GF-D8 (cell line): ENCODE measurements around the gene OR1F1.
A peak's percentile ranks its signal among the peaks of the same experiment; 100 is the strongest.
"Not testable (repeated sequence)": the region's sequence is repeated elsewhere in the genome, so short reads cannot be mapped to it uniquely, and the experiment has no call there.

Source experiments
- DNase-seq: peaks from one replicate; lab custom pipeline; 2025; lab: John Stamatoyannopoulos, UW

The OR1F1 gene

DNA sequence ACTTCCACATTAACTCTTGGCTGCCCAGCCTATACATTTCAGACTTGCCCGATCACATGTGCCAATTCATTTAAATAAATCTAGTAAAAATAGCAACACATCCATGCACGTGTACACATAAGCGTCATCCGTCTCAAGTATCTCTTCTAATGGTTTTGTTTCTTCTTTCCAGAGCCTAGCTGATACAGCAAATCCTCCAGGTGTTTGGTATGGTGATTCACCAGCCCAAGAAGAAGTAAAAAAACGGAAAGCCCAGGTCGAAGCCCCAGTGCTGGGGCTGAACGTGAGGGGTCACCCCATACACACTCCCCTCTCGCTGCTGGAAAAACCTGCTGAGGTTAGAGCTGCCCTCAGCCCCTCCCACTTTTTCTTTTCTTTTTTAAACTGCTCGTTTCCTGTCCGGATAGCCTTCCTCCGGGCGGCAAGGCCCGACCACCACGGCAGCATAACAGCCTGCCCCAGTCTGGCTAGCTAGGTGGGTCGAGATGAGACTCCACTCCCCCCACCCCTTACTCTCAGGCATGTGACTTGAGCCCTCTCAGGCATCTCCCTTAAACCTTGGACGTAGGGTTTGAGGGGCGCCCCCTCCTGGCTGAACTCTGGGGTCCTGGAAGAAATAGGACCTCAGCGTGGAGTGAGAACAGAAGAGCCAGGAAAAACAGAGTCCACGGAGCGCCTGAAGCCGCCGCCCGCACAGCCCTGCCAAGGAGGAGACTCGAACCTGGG, 13.9 kb upstream of the OR1F1 start:
- no peak for DNase-seq

DNA sequence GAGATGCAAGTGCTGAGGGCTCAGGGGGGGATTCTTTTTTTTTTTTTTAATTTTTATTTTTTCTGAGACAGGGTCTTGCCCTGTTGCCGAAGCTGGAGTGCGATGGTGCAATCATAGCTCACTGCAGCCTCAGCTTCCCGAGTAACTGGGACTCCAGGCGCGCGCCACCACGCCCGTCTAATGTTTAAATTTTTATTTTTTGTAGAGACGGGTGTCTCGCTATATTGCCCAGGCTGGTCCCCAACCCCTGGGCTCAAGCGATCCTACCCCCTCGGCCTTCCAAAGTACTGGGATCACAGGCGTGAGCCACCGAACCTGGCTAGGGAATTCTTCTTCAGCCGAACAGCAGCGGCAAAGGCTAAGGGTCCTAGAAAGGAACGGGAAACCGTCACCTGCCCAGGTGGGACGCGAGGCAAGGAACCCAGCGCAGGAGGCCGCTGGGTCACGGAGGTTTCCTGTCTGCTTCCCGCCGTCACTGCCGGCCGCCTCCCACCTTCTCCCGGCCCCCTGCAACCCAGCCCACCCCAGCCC, 13.3 kb upstream of the OR1F1 start:
- DNase-seq = no peak

GRCh38 chr16:3175157-3176093, 12.6 kb upstream of the OR1F1 start:
- DNase-seq = no peak

DNA sequence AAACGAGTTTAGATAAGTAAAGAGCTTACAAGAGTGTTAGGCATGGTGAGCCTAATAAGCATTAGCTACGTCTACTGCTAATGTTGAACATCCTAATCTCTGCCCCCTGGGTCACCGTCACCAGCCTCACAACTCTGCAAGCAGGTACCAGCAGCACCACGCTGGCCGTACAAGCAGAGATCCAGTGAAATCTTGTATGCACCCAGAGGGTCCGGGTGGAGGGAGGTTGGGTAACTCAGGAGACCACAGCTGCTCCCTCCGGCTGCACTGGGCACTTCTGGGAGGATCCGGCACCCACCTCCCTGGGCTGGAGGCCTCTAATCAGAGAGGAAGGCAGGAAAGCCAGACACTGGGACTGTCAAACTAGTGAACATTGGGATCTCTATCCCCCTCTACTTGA, 8.4 kb upstream of the OR1F1 start:
- no peak for DNase-seq

- no peak for DNase-seq
Measured at GRCh38 chr16:3180445-3180878, 7.5 kb upstream of the OR1F1 start.

DNA sequence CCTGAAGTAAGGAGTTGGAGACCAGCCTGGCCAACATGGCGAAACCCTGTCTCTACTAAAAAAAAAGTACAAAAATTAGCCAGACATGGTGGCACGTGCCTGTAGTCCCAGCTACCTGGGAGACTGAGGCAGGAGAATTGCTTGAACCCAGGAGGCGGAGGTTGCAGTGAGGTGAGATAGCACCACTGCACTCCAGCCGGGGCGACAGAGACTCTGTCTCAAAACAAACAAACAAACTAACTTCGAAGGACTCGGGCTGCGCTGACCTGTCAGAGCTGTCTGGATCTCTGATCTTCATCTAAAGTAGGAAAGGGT, 5.8 kb upstream of the OR1F1 start:
- DNase-seq = not testable (repeated sequence)

DNA sequence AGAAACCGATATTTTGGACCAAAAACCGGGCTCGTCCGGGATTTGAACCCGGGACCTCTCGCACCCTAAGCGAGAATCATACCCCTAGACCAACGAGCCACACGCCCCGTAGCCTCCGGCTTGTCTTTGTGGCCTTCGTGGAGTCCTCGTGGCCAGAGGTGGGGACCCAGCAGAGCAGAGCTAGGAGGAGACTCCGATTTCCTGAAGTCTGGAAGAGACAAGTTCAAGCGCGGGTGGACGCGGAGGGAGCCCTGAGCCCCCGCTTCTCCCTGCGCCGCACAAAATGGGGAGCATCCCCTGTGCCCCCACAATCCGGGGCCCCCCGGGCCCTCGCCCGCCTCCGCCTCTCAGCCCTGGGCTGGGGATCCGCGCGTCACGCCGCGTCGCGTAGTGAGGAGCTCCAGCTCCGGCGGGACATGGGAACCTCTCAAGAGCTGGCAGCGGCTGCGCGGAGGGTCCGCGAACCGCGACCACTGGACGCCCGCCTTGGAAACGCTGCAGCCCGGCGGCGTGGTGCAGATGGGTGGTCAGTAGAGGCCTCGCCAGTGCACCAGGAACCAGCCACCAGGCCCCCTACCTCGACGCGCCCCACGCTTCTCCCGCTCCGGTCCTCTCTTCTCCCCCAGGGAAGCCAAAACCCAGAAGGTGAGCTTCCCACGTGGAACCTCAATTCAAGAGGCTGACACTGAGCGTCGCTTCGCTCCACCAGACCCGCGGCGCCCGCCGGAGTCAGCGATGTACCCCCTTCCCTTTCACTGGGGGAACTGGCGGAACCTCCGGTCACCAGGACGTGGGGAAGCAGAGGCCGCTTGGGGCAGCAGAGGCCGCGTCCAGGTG, 5.2 kb upstream of the OR1F1 start:
- peak; percentile 26 for DNase-seq

DNA sequence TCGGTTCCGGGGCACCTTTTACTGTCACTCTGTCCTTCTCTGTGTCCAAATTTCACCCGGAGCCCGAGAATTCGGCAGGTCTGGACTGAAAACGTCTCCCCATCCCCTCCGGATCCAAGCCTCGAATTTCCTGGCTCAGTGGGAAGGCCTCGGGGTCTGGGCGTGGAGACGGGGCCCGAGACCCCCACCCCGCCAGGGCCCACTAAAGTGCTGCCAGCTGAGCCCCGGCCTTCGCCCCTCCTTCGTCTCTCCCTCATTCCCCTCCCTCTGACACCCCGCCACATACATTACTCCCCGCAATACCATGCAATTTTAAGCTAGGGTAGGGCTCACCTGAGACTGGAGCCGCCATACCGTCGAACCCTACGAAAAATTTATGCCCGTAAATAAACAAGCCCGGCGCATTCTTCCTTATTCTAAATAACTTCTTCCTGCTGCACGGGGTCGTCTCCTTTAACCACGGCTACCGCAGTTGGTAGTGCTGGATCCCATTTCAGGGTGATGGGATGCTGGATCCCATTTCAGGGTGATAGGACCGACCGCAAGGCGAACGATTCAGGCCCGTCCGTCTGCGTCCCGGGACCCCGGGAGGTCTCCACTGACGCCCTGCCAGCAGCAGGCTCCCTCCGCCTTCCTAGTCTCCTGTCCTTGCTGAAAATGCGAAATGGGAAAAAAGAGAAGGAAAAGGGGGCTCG, 4.4 kb upstream of the OR1F1 start:
- DNase-seq = no peak

DNA sequence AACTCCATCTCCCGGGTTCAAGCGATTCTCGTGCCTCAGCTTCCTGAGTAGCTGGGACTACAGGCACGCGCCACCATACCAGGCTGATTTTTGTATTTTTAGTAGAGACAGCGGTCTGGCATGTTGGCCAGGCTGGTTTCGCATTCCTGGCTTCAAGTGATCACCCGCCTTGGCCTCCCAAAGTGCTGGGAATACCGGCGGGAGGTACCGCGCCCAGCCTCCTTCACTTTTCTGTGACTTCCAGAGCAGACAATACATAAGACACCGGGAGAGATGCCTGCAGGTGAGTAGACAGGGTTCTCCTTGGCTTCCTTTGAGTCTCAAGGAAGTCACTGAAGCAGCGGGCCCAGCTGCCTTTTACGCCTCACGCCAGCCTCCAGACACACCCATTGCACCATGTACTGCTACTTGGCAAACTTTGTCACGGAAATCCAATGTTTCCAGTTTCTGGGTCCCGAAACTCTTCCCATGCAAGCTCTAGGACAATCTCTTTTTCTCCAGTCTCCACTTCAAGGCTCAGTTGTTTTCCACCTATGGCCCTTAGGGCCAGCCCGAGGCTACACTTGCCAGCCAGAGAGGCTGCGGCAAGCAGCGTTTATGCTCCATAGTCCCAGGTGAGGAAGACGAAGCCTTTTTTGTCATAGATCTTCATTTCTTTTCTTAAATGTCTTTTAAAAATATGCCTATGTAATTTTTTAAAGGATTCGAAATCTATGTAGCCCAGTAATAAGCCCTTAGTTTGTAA, 886 bp upstream of the OR1F1 start:
- DNase-seq = no peak

DNA sequence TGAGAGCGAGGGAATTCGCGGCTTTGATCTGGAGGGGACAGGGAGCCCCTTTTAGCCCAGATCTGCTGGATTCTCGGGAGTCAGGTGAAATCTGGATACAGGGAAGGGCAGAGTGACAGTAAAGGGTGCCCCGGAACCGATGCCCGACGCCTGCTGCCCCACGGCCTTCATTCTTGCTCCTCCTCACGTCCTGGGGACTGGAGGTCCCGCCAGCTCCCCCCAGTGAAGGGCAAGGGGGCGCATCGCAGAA, 596 bp downstream of the OR1F1 start:
- DNase-seq = no peak

DNA sequence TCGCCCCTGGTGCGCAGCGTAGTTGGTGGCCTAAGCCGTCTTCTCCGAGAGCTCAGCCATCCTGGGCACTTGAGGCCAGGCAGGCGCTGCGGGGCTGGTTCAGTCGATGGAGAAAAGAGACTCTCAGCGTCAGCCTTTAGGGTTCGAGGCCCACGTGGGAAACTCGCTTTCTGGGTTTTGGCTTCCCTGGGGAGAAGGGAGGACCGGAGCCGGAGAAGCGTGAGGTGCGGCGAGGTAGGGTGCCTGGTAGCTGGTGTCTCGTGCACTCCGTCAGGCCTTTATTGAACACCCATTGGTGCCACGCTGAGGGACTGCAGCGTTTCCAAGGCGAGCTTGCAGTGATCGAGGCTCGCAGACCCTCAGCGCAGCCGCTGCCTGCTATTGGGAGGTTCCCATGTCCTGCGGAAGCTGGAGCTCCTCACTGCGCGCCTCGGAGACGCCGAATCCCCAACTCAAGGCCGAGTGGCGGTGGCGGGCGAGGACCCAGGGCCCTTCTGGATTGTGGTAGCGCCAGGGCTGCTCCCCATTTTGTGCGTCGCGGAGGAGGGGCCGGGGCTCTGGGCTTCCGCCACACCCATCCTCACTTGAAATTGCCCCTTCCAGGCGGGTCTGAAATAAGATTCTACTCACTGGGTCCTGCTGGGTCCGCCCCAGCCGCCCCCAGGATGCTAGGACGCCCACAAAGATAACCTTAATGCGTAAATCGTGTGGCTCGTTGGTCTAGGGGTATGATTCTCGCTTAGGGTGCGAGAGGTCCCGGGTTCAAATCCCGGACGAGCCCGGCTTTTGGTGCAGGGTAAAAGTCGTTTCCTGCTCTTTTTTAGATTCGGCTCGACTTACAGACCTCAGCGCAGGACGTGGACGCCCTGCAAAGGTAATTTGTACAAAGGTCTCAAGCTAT, 1.2 kb downstream of the OR1F1 start:
- no peak for DNase-seq

GRCh38 chr16:3189869-3190268, 1.9 kb downstream of the OR1F1 start:
- no peak for DNase-seq

GRCh38 chr16:3190949-3191353, 2.9 kb downstream of the OR1F1 start:
- no peak for DNase-seq

GRCh38 chr16:3192476-3193019, 4.5 kb downstream of the OR1F1 start:
- no peak for DNase-seq

GRCh38 chr16:3193221-3194212, 5.5 kb downstream of the OR1F1 start:
- DNase-seq = no peak

DNA sequence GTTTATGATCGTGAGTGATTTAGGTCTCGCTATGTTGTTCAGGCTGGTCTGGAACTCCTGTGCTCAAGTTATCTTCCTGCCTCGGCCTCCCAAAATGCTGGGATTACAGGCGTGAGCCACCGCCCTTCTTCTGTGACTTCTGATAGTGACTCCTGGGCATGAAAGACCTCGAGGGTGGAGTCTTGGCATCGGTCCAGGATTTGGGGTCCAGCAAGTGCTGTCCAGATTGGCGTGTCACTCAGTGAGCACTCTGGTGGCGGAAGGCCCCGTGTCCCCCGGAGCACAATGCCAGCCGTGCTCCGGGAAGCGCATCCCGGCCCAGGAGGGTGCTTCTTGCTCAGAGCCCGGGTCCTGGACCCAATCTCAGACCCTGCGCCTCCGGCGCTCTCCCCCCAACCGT, 6.8 kb downstream of the OR1F1 start:
- no peak for DNase-seq

- no peak for DNase-seq
Measured at GRCh38 chr16:3195975-3196374, 8.0 kb downstream of the OR1F1 start.

- DNase-seq = not testable (repeated sequence)
Measured at GRCh38 chr16:3197694-3198333, 9.8 kb downstream of the OR1F1 start.
